ENCODE results near the gene EPAS1. TPM values are rescaled to one million over a fixed set of nuclear protein-coding genes. Genes with fewer than 3 reads are reported as not detected.

Gene EPAS1
- total RNA-seq, 4 donors from 2014 or later: 126 to 249 (median 148) TPM

DNA sequence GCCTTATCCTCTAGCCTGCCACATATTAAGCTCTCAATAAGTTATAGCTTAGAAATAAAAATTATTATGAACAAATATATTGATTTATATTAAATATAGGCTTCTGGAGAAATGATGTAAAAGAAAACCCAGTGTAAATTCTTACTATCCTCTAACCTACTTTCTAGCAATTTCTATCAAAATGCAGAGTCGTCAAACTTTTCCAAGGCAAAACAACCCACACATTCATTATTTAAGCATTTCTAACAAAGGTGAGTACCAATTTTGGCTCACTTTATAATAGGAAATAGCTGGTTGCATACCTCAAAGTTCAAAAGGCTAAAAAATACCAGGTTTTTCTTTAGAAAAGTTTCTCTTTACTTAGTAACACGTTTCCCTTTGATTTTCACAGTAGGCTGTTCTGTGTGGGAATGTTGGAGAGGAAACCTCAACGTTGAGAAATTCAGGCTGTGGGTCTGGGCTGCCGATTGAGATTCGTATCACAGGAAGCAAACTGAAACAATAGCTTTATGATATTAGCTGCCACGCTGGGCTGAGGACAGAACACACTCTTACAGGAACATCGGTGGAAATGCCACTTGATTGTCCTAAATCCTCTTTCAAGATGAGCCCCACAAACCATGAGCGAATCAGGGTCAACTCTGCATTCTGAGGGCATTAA lies 53.0 kb downstream of the EPAS1 start:
- no peak overlapping the region for H3K4me3 ChIP-seq (ENCODE audit: low read depth, poor library complexity, severe bottlenecking)
- intact Hi-C loops (cut with DNase I; ENCODE audit: low total_unique reads): no loop called here
- WGBS, 2 donors: 61 to 66% methylated on average over 8 of the region's 8 CpGs
- no peak for DNase-seq (ENCODE audit: low spot score in 2 of 2)
- TF ChIP-seq, protein P1, sequence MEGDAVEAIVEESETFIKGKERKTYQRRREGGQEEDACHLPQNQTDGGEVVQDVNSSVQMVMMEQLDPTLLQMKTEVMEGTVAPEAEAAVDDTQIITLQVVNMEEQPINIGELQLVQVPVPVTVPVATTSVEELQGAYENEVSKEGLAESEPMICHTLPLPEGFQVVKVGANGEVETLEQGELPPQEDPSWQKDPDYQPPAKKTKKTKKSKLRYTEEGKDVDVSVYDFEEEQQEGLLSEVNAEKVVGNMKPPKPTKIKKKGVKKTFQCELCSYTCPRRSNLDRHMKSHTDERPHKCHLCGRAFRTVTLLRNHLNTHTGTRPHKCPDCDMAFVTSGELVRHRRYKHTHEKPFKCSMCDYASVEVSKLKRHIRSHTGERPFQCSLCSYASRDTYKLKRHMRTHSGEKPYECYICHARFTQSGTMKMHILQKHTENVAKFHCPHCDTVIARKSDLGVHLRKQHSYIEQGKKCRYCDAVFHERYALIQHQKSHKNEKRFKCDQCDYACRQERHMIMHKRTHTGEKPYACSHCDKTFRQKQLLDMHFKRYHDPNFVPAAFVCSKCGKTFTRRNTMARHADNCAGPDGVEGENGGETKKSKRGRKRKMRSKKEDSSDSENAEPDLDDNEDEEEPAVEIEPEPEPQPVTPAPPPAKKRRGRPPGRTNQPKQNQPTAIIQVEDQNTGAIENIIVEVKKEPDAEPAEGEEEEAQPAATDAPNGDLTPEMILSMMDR (IDR thresholded peaks at IDR 0.05): no peak
- TF ChIP-seq POLR2A (IDR thresholded peaks at IDR 0.05): no peak

DNA sequence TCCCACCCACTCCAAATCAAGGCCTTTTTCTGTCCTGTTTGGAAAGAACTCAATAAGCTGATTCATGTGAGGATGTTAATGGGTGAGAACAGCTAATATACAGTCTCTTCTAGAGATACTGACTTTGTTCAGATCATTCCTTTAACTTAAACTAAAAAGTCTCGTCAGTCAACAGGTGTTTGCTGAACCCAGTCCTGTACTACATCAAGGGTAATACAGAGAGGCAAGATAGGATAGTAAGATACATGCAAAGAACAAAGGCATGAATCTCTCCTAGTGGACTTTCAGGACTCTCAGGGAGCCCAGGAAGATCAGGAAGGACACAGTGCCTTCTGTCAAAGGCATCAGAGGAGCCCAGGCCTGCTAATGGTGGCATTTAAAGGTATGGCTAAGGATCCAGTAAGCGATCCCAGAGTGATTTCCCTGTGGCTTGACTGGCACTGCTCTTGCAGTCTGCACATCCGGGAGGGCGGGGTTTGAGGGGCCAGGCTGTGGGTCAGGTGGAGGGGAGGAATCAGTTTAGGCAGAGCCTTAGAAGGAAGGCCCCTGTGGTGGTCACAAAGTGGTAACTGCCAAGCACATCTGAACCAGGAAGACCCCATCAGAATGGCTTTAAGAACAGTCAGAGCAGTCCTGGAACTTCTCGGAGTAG lies 54.0 kb downstream of the EPAS1 start:
- intact Hi-C loops (cut with DNase I; ENCODE audit: low total_unique reads): no loop called here
- TF ChIP-seq, protein P1 (IDR thresholded peaks at IDR 0.05): no peak
- no peak for TF ChIP-seq POLR2A (IDR thresholded peaks at IDR 0.05)
- WGBS, 2 donors: 78% methylated on average over 5 of the region's 5 CpGs
- no peak for DNase-seq (ENCODE audit: low spot score in 2 of 2)
- H3K4me3 ChIP-seq (ENCODE audit: low read depth, poor library complexity, severe bottlenecking): no peak overlapping the region

DNA sequence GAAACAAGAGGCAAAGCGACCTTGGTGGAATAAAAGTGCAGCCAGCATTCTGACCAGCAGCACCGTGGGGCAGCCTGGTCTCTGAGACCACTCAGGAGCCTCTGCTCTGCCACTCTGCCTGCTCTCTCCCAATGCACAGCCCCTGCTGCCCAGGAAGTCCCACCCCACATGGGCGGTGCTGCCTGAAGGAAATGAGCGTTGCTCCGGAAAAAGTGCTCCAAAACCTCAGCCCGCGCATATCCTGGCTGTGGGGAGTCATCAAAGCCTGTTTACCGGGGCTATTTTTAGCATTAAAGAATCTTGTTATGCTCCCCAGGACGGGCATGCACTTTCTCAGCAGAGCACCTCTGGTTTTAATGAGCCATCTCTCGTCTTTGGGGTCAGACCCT lies 54.5 kb downstream of the EPAS1 start:
- no peak for TF ChIP-seq POLR2A (IDR thresholded peaks at IDR 0.05)
- TF ChIP-seq, protein P1 (IDR thresholded peaks at IDR 0.05): no peak
- WGBS, 2 donors: 70 to 75% methylated on average over 10 of the region's 10 CpGs
- H3K4me3 ChIP-seq (ENCODE audit: low read depth, poor library complexity, severe bottlenecking): no peak overlapping the region
- intact Hi-C loops (cut with DNase I; ENCODE audit: low total_unique reads): no loop called here
- no peak for DNase-seq (ENCODE audit: low spot score in 2 of 2)

GRCh38 chr2:46352621-46353020 lies 55.4 kb downstream of the EPAS1 start:
- WGBS, 2 donors: 79 to 90% methylated on average over 6 to 8 of the region's 8 CpGs
- H3K4me3 ChIP-seq (ENCODE audit: low read depth, poor library complexity, severe bottlenecking): no peak overlapping the region
- TF ChIP-seq, protein P1 (IDR thresholded peaks at IDR 0.05): no peak
- TF ChIP-seq POLR2A (IDR thresholded peaks at IDR 0.05): no peak
- intact Hi-C loops (cut with DNase I; ENCODE audit: low total_unique reads): no loop called here
- DNase-seq (ENCODE audit: low spot score in 2 of 2): no peak

DNA sequence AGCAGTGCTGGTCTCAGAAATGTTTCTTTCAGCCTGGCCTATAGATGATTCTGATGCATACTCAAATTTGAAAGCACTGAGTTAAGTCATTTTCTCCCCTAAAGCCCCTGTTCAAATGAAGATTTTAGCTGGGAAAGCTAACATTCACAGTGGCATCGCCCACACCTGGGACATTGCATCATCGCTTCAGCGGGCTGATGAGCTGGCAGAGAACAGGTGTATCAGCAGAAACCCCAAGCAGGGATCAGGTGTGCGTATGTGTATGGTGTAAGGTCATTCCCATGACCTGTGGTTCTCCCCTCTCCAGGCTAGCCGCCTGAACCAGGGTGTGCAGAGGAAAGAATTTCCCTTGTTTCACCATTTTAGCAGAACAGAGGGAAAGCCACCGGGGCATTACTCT lies 56.3 kb downstream of the EPAS1 start:
- intact Hi-C loops (cut with DNase I; ENCODE audit: low total_unique reads): no loop called here
- TF ChIP-seq, protein P1 (IDR thresholded peaks at IDR 0.05): no peak
- TF ChIP-seq POLR2A (IDR thresholded peaks at IDR 0.05): no peak
- no peak for DNase-seq (ENCODE audit: low spot score in 2 of 2)
- no peak overlapping the region for H3K4me3 ChIP-seq (ENCODE audit: low read depth, poor library complexity, severe bottlenecking)
- 89 to 96% methylated on average over 6 of the region's 6 CpGs for WGBS, 2 donors
